Mesenchymal stem cell (in vitro differentiated cells and primary cell): ENCODE data around the gene MGAM2.

ENCODE experiments used
- DNase-seq: peaks from one replicate; pipeline ENCODE4 v3.0.0-alpha.2; 2013
- H2AFZ ChIP-seq: one replicate; pipeline ENCODE4 v1.6.1; 2013; ENCODE audit warnings: low read depth, mild to moderate bottlenecking, control low read depth, inconsistent platforms, low read length, moderate library complexity
- H2AK5ac ChIP-seq: 2 replicates; pipeline ENCODE4 v1.6.1; 2013; ENCODE audit warnings: low read length, moderate library complexity, mild to moderate bottlenecking, inconsistent platforms; ENCODE audit not compliant: severe bottlenecking
- H2BK120ac ChIP-seq: one replicate; pipeline ENCODE4 v1.6.1; 2013; ENCODE audit warnings: low read depth, mild to moderate bottlenecking, inconsistent platforms, low read length, moderate library complexity
- H2BK12ac ChIP-seq, 2 experiments: one replicate each; pipeline ENCODE4 v1.6.1; 2013; ENCODE audit warnings: inconsistent platforms in 2 of 2, low read length in 2 of 2, mild to moderate bottlenecking in 2 of 2, moderate library complexity in 2 of 2, control low read depth in 1 of 2
- H2BK15ac ChIP-seq: one replicate; pipeline ENCODE4 v1.6.1; 2013; ENCODE audit warnings: mild to moderate bottlenecking, low read depth, inconsistent platforms; ENCODE audit not compliant: poor library complexity, severe bottlenecking
- H2BK5ac ChIP-seq: 2 replicates; pipeline ENCODE4 v1.6.1; 2013; ENCODE audit warnings: low read depth, mild to moderate bottlenecking, low read length, control low read depth, inconsistent platforms; ENCODE audit not compliant: poor library complexity, severe bottlenecking
- H3K14ac ChIP-seq, 2 experiments: one replicate each; pipeline ENCODE4 v1.6.1; 2013; ENCODE audit warnings: inconsistent platforms in 2 of 2, low read length in 2 of 2, control low read depth in 1 of 2, mild to moderate bottlenecking in 1 of 2, moderate library complexity in 1 of 2
- H3K18ac ChIP-seq, 2 experiments: one replicate each; pipeline ENCODE4 v1.6.1; 2013; ENCODE audit warnings: inconsistent platforms in 2 of 2, low read length in 2 of 2, control low read depth in 1 of 2, low read depth in 1 of 2, mild to moderate bottlenecking in 1 of 2
- H3K23ac ChIP-seq, 2 experiments: one replicate each; pipeline ENCODE4 v1.6.1; 2013; ENCODE audit warnings: inconsistent platforms in 2 of 2, low read length in 2 of 2, mild to moderate bottlenecking in 2 of 2, moderate library complexity in 2 of 2, control low read depth in 1 of 2
- H3K27ac ChIP-seq: 2 replicates; pipeline ENCODE4 v1.5.1; 2013; ENCODE audit warnings: mild to moderate bottlenecking, moderate library complexity, low read length, control low read depth, inconsistent platforms; ENCODE audit not compliant: poor library complexity, severe bottlenecking
- H3K27me3 ChIP-seq, 2 experiments: 2 replicates each; pipeline versions ENCODE4 v1.6.1 to v1.7.0; 2013; ENCODE audit warnings: low read length in 2 of 2, mild to moderate bottlenecking in 2 of 2, moderate library complexity in 2 of 2, control low read depth in 1 of 2, inconsistent platforms in 1 of 2; ENCODE audit not compliant: control insufficient read depth in 1 of 2, insufficient read depth in 1 of 2
- H3K36me3 ChIP-seq, 2 experiments: 2 replicates each; pipeline versions ENCODE4 v1.6.1 to v1.7.0; 2013; ENCODE audit warnings: low read length in 2 of 2, control low read depth in 1 of 2, inconsistent platforms in 1 of 2, low read depth in 1 of 2, mild to moderate bottlenecking in 1 of 2; ENCODE audit not compliant: insufficient read depth in 2 of 2, control insufficient read depth in 1 of 2
- H3K4ac ChIP-seq, 2 experiments: one replicate each; pipeline ENCODE4 v1.6.1; 2013; ENCODE audit warnings: inconsistent platforms in 2 of 2, low read length in 2 of 2, mild to moderate bottlenecking in 2 of 2, moderate library complexity in 2 of 2, control low read depth in 1 of 2, low read depth in 1 of 2
- H3K4me1 ChIP-seq: 2 replicates; pipeline ENCODE4 v1.6.1; 2013; ENCODE audit warnings: low read depth, low read length, control low read depth; ENCODE audit not compliant: control insufficient read depth, insufficient read depth
- H3K4me2 ChIP-seq: 2 replicates; pipeline ENCODE4 v1.6.1; 2013; ENCODE audit warnings: low read length, mild to moderate bottlenecking, inconsistent platforms; ENCODE audit not compliant: poor library complexity, severe bottlenecking
- H3K4me3 ChIP-seq, 2 experiments: 2 replicates each; pipeline versions ENCODE4 v1.5.1 to v1.7.0; 2013; ENCODE audit warnings: low read length in 2 of 2, mild to moderate bottlenecking in 2 of 2, control low read depth in 1 of 2, low read depth in 1 of 2; ENCODE audit not compliant: insufficient read depth in 1 of 2
- H3K79me1 ChIP-seq: replicated peaks from 2 replicates; pipeline ENCODE4 v1.6.1; 2013; ENCODE audit warnings: mild to moderate bottlenecking, control low read depth, low read length, inconsistent platforms; ENCODE audit not compliant: poor library complexity, severe bottlenecking
- H3K9ac ChIP-seq: 2 replicates; pipeline ENCODE4 v1.7.0; 2013; ENCODE audit warnings: mild to moderate bottlenecking, low read length, moderate library complexity
- H3K9me3 ChIP-seq: 2 replicates; pipeline ENCODE4 v1.7.0; 2013; ENCODE audit warnings: mild to moderate bottlenecking, low read length; ENCODE audit not compliant: control insufficient read depth
- H4K8ac ChIP-seq: one replicate; pipeline ENCODE4 v1.6.1; 2013; ENCODE audit warnings: inconsistent platforms, mild to moderate bottlenecking, low read length, moderate library complexity
- H4K91ac ChIP-seq: one replicate; pipeline ENCODE4 v1.6.1; 2013; ENCODE audit warnings: mild to moderate bottlenecking, low read length, inconsistent platforms
- WGBS: methylation state at CpG from one replicate; pipeline ENCODE4 v1.1.7; 2013; ENCODE audit warnings: mixed read lengths; 5-methylcytosine and 5-hydroxymethylcytosine counted together

MGAM2 gene

GRCh38 chr7:142194201-142194600, 82.7 kb downstream of the MGAM2 start:
- DNase-seq = no peak
- Histone ChIP-seq H3K9me3 (no peaks in the 10 kb centered on the region), H3K4ac (no peak overlapping the region), H2BK5ac (no peak overlapping the region), H4K91ac (no peak overlapping the region), H2BK12ac (no peak overlapping the region), H3K14ac (no peak overlapping the region), H3K18ac (no peak overlapping the region), H3K27ac (no peak overlapping the region), H3K4me2 (no peak overlapping the region), H3K4me3 (no peak overlapping the region), H3K4me1 (no peaks in the 10 kb centered on the region), H3K27me3 (no peaks in the 10 kb centered on the region), H2AK5ac (no peak overlapping the region), H2BK15ac (no peak overlapping the region), H3K36me3 (no peaks in the 10 kb centered on the region), H4K8ac (no peak overlapping the region), H2AFZ (no peak overlapping the region), H3K9ac (no peak overlapping the region), H2BK120ac (no peak overlapping the region), H3K23ac (no peak overlapping the region), H3K79me1 (no peaks in the 10 kb centered on the region)
- 58% methylated on average over 4 of the region's 4 CpGs for WGBS

- whole genome bisulfite sequencing = 71% methylated on average over 6 of the region's 9 CpGs
- no peaks in the 10 kb centered on the region for H3K36me3 ChIP-seq
Measured at GRCh38 chr7:142196066-142196840, 84.7 kb downstream of the MGAM2 start.

DNA sequence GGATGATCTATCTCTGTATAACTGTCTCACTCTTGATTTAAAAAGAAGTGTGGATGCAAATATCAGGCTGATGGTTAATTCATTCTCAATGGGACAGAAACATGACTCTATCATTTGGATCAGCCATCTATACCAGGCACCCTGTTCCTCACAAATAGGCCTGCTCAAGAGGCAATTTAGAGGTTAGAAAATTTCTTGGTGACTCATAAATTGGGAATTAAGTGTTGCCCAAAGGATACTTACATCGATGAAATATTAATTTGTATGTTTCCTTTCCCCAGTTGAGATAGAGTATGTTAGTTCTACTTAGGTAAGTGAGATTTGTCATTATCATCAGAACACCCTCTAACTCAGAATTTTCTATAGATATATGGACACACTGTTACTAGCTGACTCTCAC, 88.7 kb downstream of the MGAM2 start:
- no peak overlapping the region for H2AFZ ChIP-seq
- WGBS = no CpG with 5 or more reads among the region's 1 CpG
- H3K27me3 ChIP-seq = no peaks in the 10 kb centered on the region
- H4K91ac ChIP-seq = no peak overlapping the region
- no peak overlapping the region for H3K4me3 ChIP-seq
- H3K79me1 ChIP-seq = no peaks in the 10 kb centered on the region
- H3K4ac ChIP-seq = no peak overlapping the region
- no peaks in the 10 kb centered on the region for H3K36me3 ChIP-seq
- no peak overlapping the region for H3K9ac ChIP-seq
- no peak for DNase-seq
- no peak overlapping the region for H3K4me2 ChIP-seq
- no peak overlapping the region for H2BK12ac ChIP-seq
- H4K8ac ChIP-seq = no peak overlapping the region
- no peak overlapping the region for H2BK5ac ChIP-seq
- H3K23ac ChIP-seq = no peak overlapping the region
- H3K4me1 ChIP-seq = no peaks in the 10 kb centered on the region
- H2AK5ac ChIP-seq = no peak overlapping the region
- H3K14ac ChIP-seq = no peak overlapping the region
- H2BK120ac ChIP-seq = no peak overlapping the region
- H3K18ac ChIP-seq = no peak overlapping the region
- no peaks in the 10 kb centered on the region for H3K9me3 ChIP-seq
- no peak overlapping the region for H2BK15ac ChIP-seq
- no peak overlapping the region for H3K27ac ChIP-seq

More at GRCh38 chr7:142196066-142196840, 84.7 kb downstream of the MGAM2 start:
- Histone ChIP-seq H2BK5ac (no peak overlapping the region), H2AFZ (no peak overlapping the region), H3K23ac (no peak overlapping the region), H3K9me3 (no peaks in the 10 kb centered on the region), H3K14ac (no peak overlapping the region), H4K91ac (no peak overlapping the region), H3K4me1 (no peaks in the 10 kb centered on the region), H3K79me1 (no peaks in the 10 kb centered on the region), H3K4me2 (no peak overlapping the region), H2BK15ac (no peak overlapping the region), H4K8ac (no peak overlapping the region), H2BK12ac (no peak overlapping the region), H2BK120ac (no peak overlapping the region), H3K27ac (no peak overlapping the region), H3K4me3 (no peak overlapping the region), H2AK5ac (no peak overlapping the region), H3K4ac (no peak overlapping the region), H3K9ac (no peak overlapping the region), H3K18ac (no peak overlapping the region), H3K27me3 (no peaks in the 10 kb centered on the region)
- no peak for DNase-seq

GRCh38 chr7:142228537-142229104, 117.1 kb downstream of the MGAM2 start:
- no peak overlapping the region for H2AFZ ChIP-seq
- no peak for DNase-seq
- no peak overlapping the region for H2BK12ac ChIP-seq
- H2BK120ac ChIP-seq = no peak overlapping the region
- no peak overlapping the region for H4K91ac ChIP-seq
- no peak overlapping the region for H3K4me2 ChIP-seq
- H3K79me1 ChIP-seq = no peaks in the 10 kb centered on the region
- H3K27me3 ChIP-seq = no peaks in the 10 kb centered on the region
- H3K14ac ChIP-seq = no peak overlapping the region
- H3K18ac ChIP-seq = no peak overlapping the region
- no peak overlapping the region for H3K23ac ChIP-seq
- no peak overlapping the region for H4K8ac ChIP-seq
- no peak overlapping the region for H3K9ac ChIP-seq
- no peak overlapping the region for H3K4me3 ChIP-seq
- no peak overlapping the region for H2BK5ac ChIP-seq
- 38% methylated on average over 1 of the region's 1 CpG for WGBS
- no peak overlapping the region for H2AK5ac ChIP-seq
- no peak overlapping the region for H3K4ac ChIP-seq
- no peak overlapping the region for H3K27ac ChIP-seq
- no peaks in the 10 kb centered on the region for H3K4me1 ChIP-seq
- H3K36me3 ChIP-seq = no peaks in the 10 kb centered on the region
- no peaks in the 10 kb centered on the region for H3K9me3 ChIP-seq
- no peak overlapping the region for H2BK15ac ChIP-seq
